GM10266 (cell line): ENCODE data around the gene NPDC1.

ENCODE experiments used
- DNase-seq: peaks from one replicate; pipeline ENCODE4 v3.0.0; 2012; ENCODE audit errors: extremely low spot score
- CTCF ChIP-seq: IDR thresholded peaks from 2 replicates; pipeline ENCODE4 v1.5.1; 2012; ENCODE audit warnings: mild to moderate bottlenecking, low read depth; ENCODE audit not compliant: control insufficient read depth, insufficient read depth; ENCODE audit errors: missing control alignments

NPDC1 gene

GRCh38 chr9:137042751-137043727 lies 2.9 kb downstream of the NPDC1 start:
- no peak for TF ChIP-seq CTCF
- no peak for DNase-seq

- DNase-seq = no peak
- TF ChIP-seq CTCF = no peak
Observed at GRCh38 chr9:137041124-137041523, 4.9 kb downstream of the NPDC1 start.

- no peak for DNase-seq
- no peak for TF ChIP-seq CTCF
Observed at GRCh38 chr9:137040568-137040967, 5.4 kb downstream of the NPDC1 start.

GRCh38 chr9:137039611-137040366 lies 6.2 kb downstream of the NPDC1 start:
- TF ChIP-seq CTCF = no peak
- no peak for DNase-seq

- DNase-seq = no peak
- TF ChIP-seq CTCF = no peak
Observed at GRCh38 chr9:137038916-137039315, 7.1 kb downstream of the NPDC1 start.

- no peak for TF ChIP-seq CTCF
- DNase-seq = no peak
Observed at GRCh38 chr9:137037483-137037882, 8.5 kb downstream of the NPDC1 start.
